GM12892 (cell line): Measurements from ENCODE around the gene HIVEP3.

ENCODE experiments used
- POLR2A ChIP-seq: IDR thresholded peaks from 2 replicates; pipeline ENCODE4 v1.6.1; 2011; ENCODE audit warnings: low read depth, low read length, control low read depth
- TAF1 ChIP-seq: IDR thresholded peaks from 2 replicates; pipeline ENCODE4 v1.6.1; 2011; ENCODE audit warnings: low read depth, mild to moderate bottlenecking, control low read depth, low read length, borderline replicate concordance

GRCh38 chr1:41535276-41535675 lies 383.4 kb downstream of the HIVEP3 start:
- TF ChIP-seq POLR2A: no peak
- no peak for TF ChIP-seq TAF1
